Hepatocyte (in vitro differentiated cells): ENCODE results near the gene ZSCAN29. TPM values are rescaled to one million over a fixed set of nuclear protein-coding genes. Genes with fewer than 3 reads are reported as not detected.
A peak's percentile ranks its signal among the peaks of the same experiment; 100 is the strongest.

ENCODE experiments used
- DNase-seq: peaks from one replicate; pipeline ENCODE4 v3.0.0-alpha.2; 2016; ENCODE audit warnings: low spot score
- H2AFZ ChIP-seq: fragments of 200-600 bp; sonication (generic); 2 replicates; pipeline ENCODE4 v1.6.0; 2016; ENCODE audit warnings: antibody characterized with exemption, mild to moderate bottlenecking
- H3K27ac ChIP-seq: fragments of 200-600 bp; sonication (generic); 2 replicates; pipeline ENCODE4 v1.5.1; 2016; ENCODE audit warnings: mild to moderate bottlenecking
- H3K27me3 ChIP-seq: fragments of 200-600 bp; sonication (generic); 2 replicates; pipeline ENCODE4 v1.6.1; 2016
- H3K36me3 ChIP-seq: fragments of 200-600 bp; sonication (generic); replicated peaks from 2 replicates; pipeline ENCODE4 v1.5.1; 2016; ENCODE audit warnings: low read depth; ENCODE audit not compliant: insufficient read depth
- H3K4me1 ChIP-seq: fragments of 200-600 bp; sonication (generic); 2 replicates; pipeline ENCODE4 v1.5.1; 2016; ENCODE audit warnings: mild to moderate bottlenecking, moderate library complexity; ENCODE audit not compliant: insufficient read depth
- H3K4me2 ChIP-seq: fragments of 200-600 bp; sonication (generic); 2 replicates; pipeline ENCODE4 v1.6.0; 2016
- H3K4me3 ChIP-seq: fragments of 200-600 bp; sonication (generic); 2 replicates; pipeline ENCODE4 v1.5.1; 2016; ENCODE audit warnings: mild to moderate bottlenecking
- H3K79me2 ChIP-seq: fragments of 200-600 bp; sonication (generic); 2 replicates; pipeline ENCODE4 v1.6.0; 2017; ENCODE audit warnings: mild to moderate bottlenecking
- H3K9me2 ChIP-seq: fragments of 200-600 bp; sonication (generic); replicated peaks from 2 replicates; pipeline ENCODE4 v1.6.0; 2017; ENCODE audit warnings: mild to moderate bottlenecking; ENCODE audit not compliant: insufficient read depth
- H3K9me3 ChIP-seq: fragments of 200-600 bp; sonication (generic); 2 replicates; pipeline ENCODE4 v1.5.1; 2016; ENCODE audit warnings: low read depth, mild to moderate bottlenecking
- H4K20me1 ChIP-seq: fragments of 200-600 bp; sonication (generic); 2 replicates; pipeline ENCODE4 v1.6.0; 2016; ENCODE audit warnings: mild to moderate bottlenecking; ENCODE audit not compliant: insufficient read depth, poor library complexity, severe bottlenecking
- CTCF ChIP-seq: fragments of 200-600 bp; sonication (generic); IDR thresholded peaks from 2 replicates; pipeline ENCODE4 v1.5.1; 2016; ENCODE audit warnings: antibody characterized with exemption, mild to moderate bottlenecking; ENCODE audit not compliant: poor library complexity
- EZH2 ChIP-seq: fragments of 200-600 bp; sonication (generic); IDR thresholded peaks from 2 replicates; pipeline ENCODE4 v1.6.1; 2016; ENCODE audit warnings: antibody characterized with exemption, mild to moderate bottlenecking, borderline replicate concordance
- EZH2phosphoT487 ChIP-seq: fragments of 200-600 bp; sonication (generic); IDR thresholded peaks from one replicate; pipeline ENCODE4 v1.6.1; 2018; ENCODE audit warnings: antibody characterized with exemption, mild to moderate bottlenecking, low read depth, moderate library complexity; ENCODE audit not compliant: unreplicated experiment, severe bottlenecking
- WGBS: methylation state at CpG from one replicate; pipeline ENCODE4 v1.1.6; 2016; ENCODE audit warnings: low lambda C conversion rate; ENCODE audit errors: missing lambda C conversion rate; 5-methylcytosine and 5-hydroxymethylcytosine counted together
- polyA plus RNA-seq: library from polyadenylated mRNA; unstranded; fragments of >200 nt; fragmentation: Nextera tagmentation; extraction: Ambion mirVana; gene quantifications from 2 replicates; pipeline ENCODE4 v1.2.1, GENCODE V29; 2016
- total RNA-seq: library from RNA; depleted of rRNA; stranded (reverse); fragments of >200 nt; gene quantifications from 2 replicates; pipeline ENCODE4 v1.2.3, GENCODE V29; 2014

Gene ZSCAN29
- total and polyA plus RNA-seq, 2 experiments from 2014 or later = 9.8 to 30.3 TPM

- Histone ChIP-seq H2AFZ (no peak overlapping the region), H3K4me1 (no peaks in the 10 kb centered on the region), H3K27ac (no peak overlapping the region), H3K27me3 (no peaks in the 10 kb centered on the region), H3K36me3 (no peaks in the 10 kb centered on the region), H4K20me1 (no peaks in the 10 kb centered on the region), H3K9me3 (no peaks in the 10 kb centered on the region), H3K4me2 (no peak overlapping the region), H3K79me2 (no peaks in the 10 kb centered on the region), H3K9me2 (no peaks in the 10 kb centered on the region), H3K4me3 (no peak overlapping the region)
- 87% methylated on average over 2 of the region's 2 CpGs for WGBS
- DNase-seq = no peak
- TF ChIP-seq EZH2 (no peak), CTCF (no peak), EZH2phosphoT487 (no peak)
Measured at GRCh38 chr15:43346305-43346704, 24.5 kb downstream of the ZSCAN29 start.

- Histone ChIP-seq H4K20me1 (no peaks in the 10 kb centered on the region), H3K4me2 (peak overlapping the region; percentile 91), H3K9me3 (no peaks in the 10 kb centered on the region), H3K4me3 (peak overlapping the region; percentile 74), H3K4me1 (peaks cover 17% of the 10 kb centered on the region), H3K27me3 (no peaks in the 10 kb centered on the region), H2AFZ (peak overlapping the region; percentile 93), H3K27ac (peak overlapping the region; percentile 97), H3K79me2 (peaks cover 33% of the 10 kb centered on the region), H3K9me2 (no peaks in the 10 kb centered on the region), H3K36me3 (no peaks in the 10 kb centered on the region)
- no peak for DNase-seq
- WGBS = 8% methylated on average over 7 of the region's 7 CpGs
- TF ChIP-seq CTCF (no peak), EZH2 (no peak), EZH2phosphoT487 (no peak)
Measured at GRCh38 chr15:43330780-43331087, 40.1 kb downstream of the ZSCAN29 start.

GRCh38 chr15:43329960-43330779 is 40.7 kb downstream of the ZSCAN29 start, which contains the start of gene LCMT2:
LCMT2 (minus strand) TSS chr15:43330573; CDS start chr15:43330489, 84 bp downstream.
- H3K27ac ChIP-seq = peak within 1 kb of the TSS; percentile 97
- H2AFZ ChIP-seq = peak within 1 kb of the TSS; percentile 93
- WGBS = under 1% methylated on average over 85 of the region's 86 CpGs
- no peaks in the 10 kb centered on the region for H3K27me3 ChIP-seq
- peaks cover 17% of the 10 kb centered on the region for H3K4me1 ChIP-seq
- no peaks in the 10 kb centered on the region for H3K9me2 ChIP-seq
- DNase-seq = peak; percentile 93
- no peaks in the 10 kb centered on the region for H4K20me1 ChIP-seq
- H3K79me2 ChIP-seq = peaks cover 33% of the 10 kb centered on the region
- TF ChIP-seq CTCF = peak; percentile 14
- no peak for TF ChIP-seq EZH2phosphoT487
- H3K4me3 ChIP-seq = peak within 1 kb of the TSS; percentile 74
- H3K9me3 ChIP-seq = no peaks in the 10 kb centered on the region
- H3K36me3 ChIP-seq = no peaks in the 10 kb centered on the region
- peak within 1 kb of the TSS; percentile 91 for H3K4me2 ChIP-seq
